GM23338 (cell line): ENCODE measurements around the gene CENPE. TPM values are rescaled to one million over a fixed set of nuclear protein-coding genes. Genes with fewer than 3 reads are reported as not detected.

Source experiments
- ATAC-seq: fragments of 200-7000 bp; cut with Tn5 transposase; 3 replicates; pipeline ENCODE4 v1.9.1; 2020
- DNase-seq: peaks from one replicate; pipeline ENCODE4 v3.0.0-alpha.2; 2015; ENCODE audit warnings: low spot score
- H2AFZ ChIP-seq: fragments of 200-600 bp; sonication (generic); 2 replicates; pipeline ENCODE4 v1.8.0; 2016; ENCODE audit warnings: antibody characterized with exemption, mild to moderate bottlenecking, moderate library complexity
- H3F3A ChIP-seq: fragments of 200-600 bp; sonication (generic); replicated peaks from 2 replicates; pipeline ENCODE4 v1.8.0; 2017; ENCODE audit warnings: antibody characterized with exemption, mixed run types, low read depth
- H3K27ac ChIP-seq: fragments of 200-600 bp; sonication (generic); 2 replicates; pipeline ENCODE4 v1.6.1; 2016; ENCODE audit warnings: low read depth
- H3K27me3 ChIP-seq: fragments of 200-600 bp; sonication (generic); 2 replicates; pipeline ENCODE4 v1.8.0; 2016; ENCODE audit warnings: mild to moderate bottlenecking, mixed run types, moderate library complexity; ENCODE audit not compliant: insufficient read depth
- H3K36me3 ChIP-seq: fragments of 200-600 bp; sonication (generic); 2 replicates; pipeline ENCODE4 v1.8.0; 2016; ENCODE audit warnings: mild to moderate bottlenecking; ENCODE audit not compliant: insufficient read depth
- H3K4me1 ChIP-seq: fragments of 200-600 bp; sonication (generic); 2 replicates; pipeline ENCODE4 v1.8.0; 2016; ENCODE audit warnings: mild to moderate bottlenecking, moderate library complexity; ENCODE audit not compliant: insufficient read depth
- H3K4me2 ChIP-seq: fragments of 200-600 bp; sonication (generic); 2 replicates; pipeline ENCODE4 v1.7.1; 2017; ENCODE audit warnings: mixed run types
- H3K4me3 ChIP-seq: fragments of 200-600 bp; sonication (generic); 2 replicates; pipeline ENCODE4 v1.6.1; 2016; ENCODE audit warnings: mixed run types
- H3K79me2 ChIP-seq: fragments of 200-600 bp; sonication (generic); replicated peaks from 2 replicates; pipeline ENCODE4 v1.8.0; 2017; ENCODE audit warnings: mild to moderate bottlenecking; ENCODE audit not compliant: insufficient read depth
- H3K9me2 ChIP-seq: fragments of 200-600 bp; sonication (generic); 2 replicates; pipeline ENCODE4 v1.8.0; 2017; ENCODE audit not compliant: insufficient read depth
- H4K20me1 ChIP-seq: fragments of 200-600 bp; sonication (generic); replicated peaks from 2 replicates; pipeline ENCODE4 v1.8.0; 2017; ENCODE audit warnings: mild to moderate bottlenecking; ENCODE audit not compliant: insufficient read depth
- H3K27ac Mint-ChIP-seq: 2 replicates; pipeline ENCODE4 v1.8.0; 2020; ENCODE audit warnings: inconsistent platforms, mild to moderate bottlenecking, moderate library complexity, mixed read lengths
- H3K27me3 Mint-ChIP-seq: 3 replicates; pipeline ENCODE4 v1.8.0; 2022; ENCODE audit warnings: low read depth, mild to moderate bottlenecking, moderate library complexity, mixed read lengths, inconsistent platforms; ENCODE audit not compliant: insufficient read depth, poor library complexity
- H3K36me3 Mint-ChIP-seq: 3 replicates; pipeline ENCODE4 v1.8.0; 2021; ENCODE audit warnings: low read depth, mild to moderate bottlenecking, inconsistent platforms, moderate library complexity, mixed read lengths
- H3K4me1 Mint-ChIP-seq: 3 replicates; pipeline ENCODE4 v1.8.0; 2020; ENCODE audit warnings: mild to moderate bottlenecking, inconsistent platforms, mixed read lengths
- H3K4me3 Mint-ChIP-seq: 3 replicates; pipeline ENCODE4 v1.8.0; 2021; ENCODE audit warnings: moderate library complexity, mild to moderate bottlenecking, inconsistent platforms, mixed read lengths
- H3K9me3 Mint-ChIP-seq: 3 replicates; pipeline ENCODE4 v1.8.0; 2020; ENCODE audit warnings: moderate library complexity, mild to moderate bottlenecking, inconsistent platforms, mixed read lengths
- EZH2phosphoT487 ChIP-seq: fragments of 200-600 bp; sonication (generic); IDR thresholded peaks from one replicate; pipeline ENCODE4 v1.8.1; 2018; ENCODE audit warnings: antibody characterized with exemption; ENCODE audit not compliant: unreplicated experiment
- NANOG ChIP-seq: IDR thresholded peaks from 2 replicates; pipeline ENCODE4 v1.6.1; 2016; ENCODE audit warnings: antibody characterized with exemption, borderline replicate concordance
- ZNF462 ChIP-seq: fragments of 250-450 bp; sonication (Bioruptor Pico); IDR thresholded peaks from 2 replicates; pipeline ENCODE4 v1.5.0; 2020; ENCODE audit warnings: mild to moderate bottlenecking, moderate library complexity
- polyA plus RNA-seq: library from polyadenylated mRNA; unstranded; fragments of >200 nt; fragmentation: Nextera tagmentation; extraction: Ambion mirVana; gene quantifications from 2 replicates; pipeline ENCODE4 v1.2.1, GENCODE V29; 2016
- total RNA-seq: library from RNA; depleted of rRNA; stranded (reverse); fragments of >200 nt; shearing (Covaris generic); gene quantifications from 2 replicates; pipeline ENCODE4 v1.2.3, GENCODE V29; 2014

The CENPE gene
- total and polyA plus RNA-seq, 2 experiments from 2014 or later: 42.2 to 46.7 TPM

- H3K79me2 ChIP-seq: no peaks in the 10 kb centered on the region
- no peak overlapping the region for H3K4me3 Mint-ChIP-seq
- no peak overlapping the region for H3K27ac ChIP-seq
Observed at GRCh38 chr4:103097112-103097511, 101.0 kb downstream of the CENPE start.

More at GRCh38 chr4:103097112-103097511, 101.0 kb downstream of the CENPE start:
- H3K36me3 Mint-ChIP-seq: no peaks in the 10 kb centered on the region
- Histone ChIP-seq H3K36me3 (no peaks in the 10 kb centered on the region), H3K4me3 (no peak overlapping the region), H4K20me1 (no peaks in the 10 kb centered on the region), H3K4me1 (no peaks in the 10 kb centered on the region), H3K27me3 (no peaks in the 10 kb centered on the region), H3K9me2 (no peaks in the 10 kb centered on the region), H2AFZ (no peak overlapping the region), H3K4me2 (no peak overlapping the region), H3F3A (no peaks in the 10 kb centered on the region)
- no peaks in the 10 kb centered on the region for H3K27me3 Mint-ChIP-seq
- TF ChIP-seq NANOG: no peak
- no peak for TF ChIP-seq ZNF462 (CRISPR knock-in tag)
- TF ChIP-seq EZH2phosphoT487: no peak
- no peak for ATAC-seq
- no peak overlapping the region for H3K27ac Mint-ChIP-seq
- H3K4me1 Mint-ChIP-seq: peaks cover 13% of the 10 kb centered on the region
- H3K9me3 Mint-ChIP-seq: no peaks in the 10 kb centered on the region
- no peak for DNase-seq
